HepG2 (cell line): ENCODE data around the gene OTOP3. TPM values are rescaled to one million over a fixed set of nuclear protein-coding genes. Genes with fewer than 3 reads are reported as not detected.

Experiments
- ATAC-seq: fragments of 200-7000 bp; cut with Tn5 transposase; 3 replicates; pipeline ENCODE4 v1.9.1; 2020; ENCODE audit warnings: mild to moderate bottlenecking, moderate library complexity
- BruUV-seq: library from RNA; stranded (reverse); fragments of 400-500 nt; replicated peaks from 2 replicates; lab custom pipeline; 2021; lab: Mats Ljungman, UMichigan
- CTCF ChIA-PET: fragments of 300-600 bp; formaldehyde crosslinking; extraction: SDS; loops from one replicate; lab custom pipeline; 2021; ENCODE audit warnings: low total read pairs, inconsistent platforms, low intra/inter-chr PET ratio; lab: Yijun Ruan, JAX
- POLR2A ChIA-PET: fragments of 350-600 bp; sonication (Branson Sonifier 250); formaldehyde crosslinking; loops from one replicate; lab custom pipeline; 2020; ENCODE audit warnings: antibody characterized with exemption, inconsistent platforms; lab: Yijun Ruan, JAX
- DNase-seq: peaks from one replicate; pipeline ENCODE4 v3.0.0-alpha.2; 2015; ENCODE audit warnings: low spot score
- FAIRE-seq: peaks from 3 replicates; lab custom pipeline; 2011; peaks lifted over from hg19 to GRCh38; lab: Jason Lieb, UNC
- H2AFZ ChIP-seq: one replicate; pipeline ENCODE4 v1.6.1; 2011; ENCODE audit warnings: low read length, inconsistent platforms
- H3K27ac ChIP-seq: fragments of 300-600 bp; 3 replicates; pipeline ENCODE4 v1.8.0; 2011; ENCODE audit warnings: mixed run types, mild to moderate bottlenecking, mixed read lengths, low read length, inconsistent platforms; ENCODE audit not compliant: insufficient read depth; ENCODE audit errors: extremely low read length
- H3K27me3 ChIP-seq, 2 experiments: fragments of 200-600 bp in 1 of 2; 2 replicates in 1 of 2; 3 replicates in 1 of 2; pipeline versions ENCODE4 v1.6.0 to v1.8.0; 2011; ENCODE audit warnings: low read length in 2 of 2, mild to moderate bottlenecking in 2 of 2, moderate library complexity in 2 of 2, inconsistent platforms in 1 of 2; ENCODE audit not compliant: insufficient read depth in 2 of 2, control insufficient read depth in 1 of 2
- H3K36me3 ChIP-seq, 2 experiments: fragments of 200-600 bp in 1 of 2; replicated peaks in 1 of 2; 2 replicates in 1 of 2; 3 replicates in 1 of 2; pipeline versions ENCODE4 v1.5.1 to v1.8.0; 2011; ENCODE audit warnings: low read length in 2 of 2, inconsistent platforms in 1 of 2; ENCODE audit not compliant: insufficient read depth in 2 of 2, control insufficient read depth in 1 of 2
- H3K4me1 ChIP-seq: 2 replicates; pipeline ENCODE4 v1.5.1; 2012; ENCODE audit warnings: low read length, inconsistent platforms; ENCODE audit not compliant: insufficient read depth
- H3K4me2 ChIP-seq: 2 replicates; pipeline ENCODE4 v1.6.0; 2011; ENCODE audit warnings: low read depth, low read length, inconsistent platforms
- H3K4me3 ChIP-seq, 3 experiments: fragments of 200-600 bp in 1 of 3; sonication (generic), shearing (Covaris generic) in 1 of 3; replicated peaks in 1 of 3; 2 replicates each; pipeline ENCODE4 v1.5.1; 2011 to 2016; ENCODE audit warnings: low read length in 3 of 3, inconsistent platforms in 2 of 3, low read depth in 2 of 3, mild to moderate bottlenecking in 2 of 3, control low read depth in 1 of 3, mixed read lengths in 1 of 3; ENCODE audit not compliant: insufficient read depth in 1 of 3
- H3K79me2 ChIP-seq: one replicate; pipeline ENCODE4 v1.6.1; 2011; ENCODE audit warnings: low read length, inconsistent platforms; ENCODE audit not compliant: insufficient read depth
- H3K9ac ChIP-seq: 2 replicates; pipeline ENCODE4 v1.6.0; 2011; ENCODE audit warnings: mild to moderate bottlenecking, low read depth, low read length, inconsistent platforms; ENCODE audit not compliant: insufficient read depth
- H3K9me3 ChIP-seq: 2 replicates; pipeline ENCODE4 v1.5.1; 2012; ENCODE audit warnings: mild to moderate bottlenecking, low read length
- H4K20me1 ChIP-seq: 2 replicates; pipeline ENCODE4 v1.6.0; 2011; ENCODE audit warnings: inconsistent platforms, mild to moderate bottlenecking, low read length, moderate library complexity; ENCODE audit not compliant: insufficient read depth
- EEA1 ChIP-seq: sonication (generic); formaldehyde crosslinking; IDR thresholded peaks from 2 replicates; pipeline ENCODE4 v1.5.1; 2020; ENCODE audit warnings: mild to moderate bottlenecking, missing genetic modification reagents, borderline replicate concordance
- IKZF5 ChIP-seq: IDR thresholded peaks from 2 replicates; pipeline ENCODE4 v1.6.1; 2018; ENCODE audit warnings: missing genetic modification reagents, mild to moderate bottlenecking, missing compliant biosample characterization
- JUND ChIP-seq: sonication (generic); formaldehyde crosslinking; IDR thresholded peaks from 2 replicates; pipeline ENCODE4 v1.8.0; 2022; ENCODE audit warnings: mild to moderate bottlenecking, missing genetic modification reagents
- MNT ChIP-seq: fragments of 450-650 bp; IDR thresholded peaks from 2 replicates; pipeline ENCODE4 v1.6.1; 2016
- POLR2G ChIP-seq: fragments of 200-400 bp; formaldehyde crosslinking; IDR thresholded peaks from 2 replicates; pipeline ENCODE4 v1.6.1; 2018; ENCODE audit warnings: mild to moderate bottlenecking, low read depth, low read length, moderate library complexity
- SPEN ChIP-seq: sonication (generic); formaldehyde crosslinking; IDR thresholded peaks from 2 replicates; pipeline ENCODE4 v1.5.1; 2020; ENCODE audit warnings: low read depth, mild to moderate bottlenecking, missing genetic modification reagents
- THRA ChIP-seq: sonication (generic); formaldehyde crosslinking; IDR thresholded peaks from 2 replicates; pipeline ENCODE4 v1.4.0; 2020; ENCODE audit warnings: missing genetic modification reagents, borderline replicate concordance
- USF2 ChIP-seq, 2 experiments: sonication (generic) in 1 of 2; formaldehyde crosslinking in 1 of 2; IDR thresholded peaks; 2 replicates each; pipeline versions ENCODE4 v1.5.1 to v1.6.1; 2011 to 2020; ENCODE audit warnings: borderline replicate concordance in 1 of 2, low read depth in 1 of 2, low read length in 1 of 2, mild to moderate bottlenecking in 1 of 2, missing genetic modification reagents in 1 of 2, moderate library complexity in 1 of 2
- ZHX1 ChIP-seq: sonication (generic); formaldehyde crosslinking; IDR thresholded peaks from 2 replicates; pipeline ENCODE4 v1.8.1; 2022; ENCODE audit warnings: low read depth, mild to moderate bottlenecking, missing genetic modification reagents
- ZNF770 ChIP-seq: sonication (generic); formaldehyde crosslinking; IDR thresholded peaks from 2 replicates; pipeline ENCODE4 v1.5.0; 2020; ENCODE audit warnings: mild to moderate bottlenecking, missing genetic modification reagents
- WGBS: methylation state at CpG from one replicate; pipeline ENCODE4 v1.1.6; 2017; ENCODE audit warnings: low lambda C conversion rate; 5-methylcytosine and 5-hydroxymethylcytosine counted together
- in situ Hi-C: cut with HindIII; loops from 2 replicates; pipeline ENCODE4 v1.10.0; 2017; ENCODE audit warnings: low pct_unique_long_range_greater_than_20kb; ENCODE audit not compliant: extremely low pct_ligation_motif_present
- intact Hi-C: fragments of 100-400 bp; cut with micrococcal nuclease; formaldehyde crosslinking; loops from one replicate; pipeline ENCODE4 v1.10.0; 2022; ENCODE audit not compliant: unreplicated experiment
- polyA plus RNA-seq, 8 experiments: library from polyadenylated mRNA; depleted of rRNA in 3 of 8; stranded (reverse) in 7 of 8; unstranded in 1 of 8; fragments of >200 nt; fragmentation: Illumina TruSeq in 4 of 8; extraction: Trizol in 4 of 8; gene quantifications; 2 replicates each; pipeline versions ENCODE4 v1.2.1 to v1.2.3, GENCODE V29; 2011 to 2016; ENCODE audit warnings: low read depth in 4 of 8, missing spikeins in 1 of 8, mixed read lengths in 1 of 8; ENCODE audit not compliant: insufficient read depth in 1 of 8
- total RNA-seq, 5 experiments: library from RNA; depleted of rRNA; stranded (reverse); fragments of >200 nt; fragmentation: Illumina TruSeq; extraction: Trizol; gene quantifications; 2 replicates each; pipeline ENCODE4 v1.2.3, GENCODE V29; 2016; ENCODE audit warnings: low read depth in 1 of 5

The OTOP3 gene
- total and polyA plus RNA-seq, 2 of the 13 experiments (the other 11 are each of a cell fraction or from before 2014, with no cell fraction given) = not detected

GRCh38 chr17:74964988-74965622 lies 29.4 kb downstream of the OTOP3 start:
- intact Hi-C loops (loop anchor here (5.0 kb wide), 1 partner anchor 173 kb away; no protein-coding TSS in a partner anchor), in situ Hi-C loops (loop anchor here (5.0 to 10.0 kb wide), 2 partner anchors 42 to 450 kb away; no protein-coding TSS in a partner anchor)
- H3K4me2 ChIP-seq = no peak overlapping the region
- H3K36me3 ChIP-seq = no peaks in the 10 kb centered on the region
- H3K79me2 ChIP-seq = no peaks in the 10 kb centered on the region
- DNase-seq (no peak), ATAC-seq (no peak), FAIRE-seq (no peak)
- no peaks in the 10 kb centered on the region for H3K9me3 ChIP-seq
- H4K20me1 ChIP-seq = no peaks in the 10 kb centered on the region
- CTCF ChIA-PET = no interaction called here
- H3K27ac ChIP-seq = no peak overlapping the region
- H3K27me3 ChIP-seq = peaks cover under 1 to 3% of the 10 kb centered on the region in 2 experiments; a peak in 4 of 5 replicates
- no peak overlapping the region for H3K9ac ChIP-seq
- BruUV-seq = no TSS peak
- WGBS = 42% methylated on average over 14 of the region's 14 CpGs
- no peak overlapping the region for H2AFZ ChIP-seq
- POLR2A ChIA-PET = interaction anchor here (5.2 kb wide), 1 partner anchor 46 kb away, joined by 94 read pairs; the partner anchor contains the start of gene MRPL58
- H3K4me1 ChIP-seq = peaks cover 17% of the 10 kb centered on the region
- H3K4me3 ChIP-seq = no peak overlapping the region
- TF ChIP-seq THRA (CRISPR knock-in tag) (no peak), JUND (CRISPR knock-in tag) (no peak), MNT (peak; percentile 95), ZHX1 (no peak), POLR2G (no peak), USF2 (IDR thresholded peaks at IDR 0.05; ENCODE audit: low read depth, low read length) (0 out of 2 replicates have a peak, but pooled peaks have one; percentile 2), USF2 (CRISPR knock-in tag; IDR thresholded peaks at IDR 0.05; ENCODE audit: borderline replicate concordance) (no peak), IKZF5 (CRISPR knock-in tag) (no peak), EEA1 (CRISPR knock-in tag) (no peak), ZNF770 (CRISPR knock-in tag) (no peak), SPEN (CRISPR knock-in tag) (no peak)
